ENCODE results near the gene DRICH1.

- TF ChIP-seq CTCF (IDR thresholded peaks at IDR 0.05) (no peak), POLR2A (IDR thresholded peaks at IDR 0.05) (no peak)
Measured at GRCh38 chr22:23565915-23566704, 66.0 kb downstream of the DRICH1 start.

All from right lobe of liver (tissue), 4 donors.